HCEC 1CT (cell line): ENCODE data around the gene MAPK8IP3.

Source experiments
- DNase-seq: peaks from one replicate; pipeline ENCODE4 v3.0.0-alpha.2; 2017

MAPK8IP3 gene

DNA sequence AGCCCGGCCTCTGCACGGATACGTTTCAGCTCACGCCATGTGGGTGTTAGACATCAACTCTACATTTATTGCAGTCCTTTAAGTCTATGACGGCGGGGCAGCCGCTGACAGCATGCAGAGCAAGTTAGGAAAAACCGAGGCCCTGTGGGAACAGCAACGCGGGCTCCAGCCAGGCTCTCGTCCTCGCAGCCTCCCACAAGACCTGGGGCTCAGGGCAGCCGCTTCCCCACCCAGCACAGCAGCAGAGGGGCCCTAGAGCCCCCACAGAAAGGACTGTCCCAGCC, 70.6 kb downstream of the MAPK8IP3 start:
- no peak for DNase-seq

DNA sequence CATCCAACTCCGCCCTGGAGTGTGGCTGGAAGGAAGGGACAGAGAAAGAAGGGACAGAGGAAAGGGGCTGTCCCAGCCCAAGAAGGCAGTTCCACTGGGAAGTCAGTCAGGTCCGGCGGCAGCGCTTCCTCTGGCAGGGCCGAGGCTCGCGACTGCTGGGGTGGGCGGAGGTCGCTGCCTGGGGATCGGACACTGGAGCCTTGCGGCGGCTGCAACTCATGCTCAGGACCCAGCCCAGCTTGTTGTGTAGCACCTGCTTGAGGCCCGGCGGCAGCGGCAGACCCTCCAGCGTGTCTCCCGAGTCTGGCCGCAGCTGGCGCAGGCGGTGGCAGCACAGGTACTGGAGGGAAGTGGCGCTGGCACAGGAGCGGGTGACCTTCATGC, 71.0 kb downstream of the MAPK8IP3 start:
- DNase-seq, result no peak

DNA sequence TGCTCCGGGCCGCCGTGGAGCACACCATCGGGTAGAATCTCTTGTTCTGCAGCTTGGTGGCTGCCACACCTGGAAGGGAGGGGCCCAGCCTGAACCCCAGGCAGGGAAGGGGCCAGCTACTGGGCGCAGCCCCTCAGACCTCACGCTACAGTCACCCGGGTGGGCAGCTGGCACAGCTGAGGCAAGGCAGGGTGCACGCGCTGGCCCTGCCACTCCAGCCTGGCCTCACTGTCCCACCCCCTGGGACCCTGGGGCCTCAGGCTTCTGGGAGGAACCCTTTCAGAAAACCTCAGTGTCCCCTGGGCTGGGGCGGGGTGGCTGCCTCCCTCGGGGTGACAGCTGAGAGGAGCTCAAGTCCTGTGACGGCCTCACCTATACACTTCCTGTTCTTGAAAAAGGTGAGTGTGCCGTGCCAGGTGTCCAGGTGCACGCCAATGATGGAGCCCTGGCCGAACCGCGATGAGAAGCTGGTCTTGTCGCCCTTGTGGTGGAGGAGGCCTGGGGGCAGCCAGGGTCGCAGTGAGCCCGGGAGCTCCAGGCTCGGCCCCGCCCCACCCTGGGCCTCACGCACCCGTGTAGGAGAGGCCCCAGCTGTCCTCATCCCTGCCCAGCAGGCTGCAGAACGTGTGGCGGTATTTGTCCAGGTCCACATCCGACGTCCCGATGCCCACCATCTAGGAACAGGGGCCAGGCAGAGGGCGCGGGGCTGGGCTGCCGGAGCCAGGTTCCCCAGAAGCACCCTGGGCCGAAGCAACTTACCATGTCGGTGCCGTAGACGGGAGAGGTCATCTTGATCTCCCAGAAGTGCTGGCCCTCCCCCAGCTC, 71.6 kb downstream of the MAPK8IP3 start:
- DNase-seq, result no peak

DNA sequence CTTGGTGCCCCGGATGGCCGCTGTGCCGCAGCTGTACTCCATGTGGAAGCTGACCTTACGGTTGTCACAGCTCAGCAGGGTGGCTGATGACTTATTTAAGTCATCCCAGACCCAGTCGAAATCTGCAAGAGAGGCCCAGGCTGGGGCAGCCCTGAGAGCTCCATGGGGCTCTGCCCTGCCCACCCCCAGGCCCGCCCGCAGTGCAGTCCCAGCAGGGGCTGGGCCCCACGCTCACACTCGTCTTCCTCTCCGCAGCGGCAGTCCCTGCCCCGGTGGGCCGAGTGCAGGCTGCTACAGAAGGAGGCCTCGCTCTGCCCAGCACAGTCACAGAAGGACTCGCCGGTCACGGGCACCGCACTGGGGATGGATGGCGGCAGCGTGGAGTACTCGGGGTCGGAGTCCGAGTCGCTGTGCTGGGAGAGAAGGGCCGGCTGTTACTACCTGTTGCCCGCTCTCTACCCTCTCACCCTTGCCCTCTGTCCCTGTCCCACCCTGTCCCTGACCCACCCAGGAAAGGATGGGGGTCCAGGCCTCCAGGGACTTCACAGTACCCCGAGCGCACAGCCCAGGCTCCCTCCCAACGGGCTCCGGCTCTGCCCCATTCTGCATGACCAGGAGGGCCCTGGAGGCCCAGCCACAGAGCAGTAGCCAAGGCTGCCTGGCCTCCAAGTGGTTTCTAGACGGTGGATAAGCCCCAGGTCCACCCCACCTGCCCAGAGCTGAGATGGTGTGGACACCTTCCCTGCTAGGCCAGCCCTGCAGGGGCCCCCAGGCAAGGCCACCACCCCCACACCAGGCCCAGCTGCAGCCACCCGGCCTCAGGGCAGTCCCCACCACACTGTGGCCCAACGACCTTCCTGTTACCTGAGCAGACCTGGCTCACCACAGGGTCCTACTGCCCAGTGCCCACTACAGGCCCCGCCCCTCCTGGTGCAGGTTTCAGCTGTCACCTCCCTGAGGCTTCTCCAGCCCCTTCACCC, 72.5 kb downstream of the MAPK8IP3 start:
- no peak for DNase-seq

DNA sequence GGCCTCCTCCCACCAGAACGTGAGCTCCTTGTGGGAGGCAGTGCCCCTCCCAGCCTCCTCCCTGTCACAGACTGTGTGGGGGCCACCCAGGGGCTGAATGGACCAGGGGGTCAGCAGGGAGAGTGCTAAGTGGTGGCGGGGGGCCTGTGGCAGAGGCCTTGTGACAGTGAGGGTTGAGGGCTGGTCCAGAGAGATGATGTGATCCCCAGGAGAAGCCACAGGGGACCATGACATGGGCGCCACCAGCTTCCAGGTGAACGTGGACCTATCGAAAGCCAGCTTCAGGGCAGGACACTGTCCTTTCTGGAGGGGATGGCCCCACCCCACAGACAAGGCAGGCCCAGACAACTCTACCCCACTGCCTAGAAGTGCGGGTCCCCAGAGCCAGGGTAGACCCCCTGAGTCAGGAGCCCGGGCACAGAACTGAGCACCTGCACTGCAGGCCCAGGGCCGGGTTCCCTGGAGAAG, 73.3 kb downstream of the MAPK8IP3 start:
- no peak for DNase-seq

DNA sequence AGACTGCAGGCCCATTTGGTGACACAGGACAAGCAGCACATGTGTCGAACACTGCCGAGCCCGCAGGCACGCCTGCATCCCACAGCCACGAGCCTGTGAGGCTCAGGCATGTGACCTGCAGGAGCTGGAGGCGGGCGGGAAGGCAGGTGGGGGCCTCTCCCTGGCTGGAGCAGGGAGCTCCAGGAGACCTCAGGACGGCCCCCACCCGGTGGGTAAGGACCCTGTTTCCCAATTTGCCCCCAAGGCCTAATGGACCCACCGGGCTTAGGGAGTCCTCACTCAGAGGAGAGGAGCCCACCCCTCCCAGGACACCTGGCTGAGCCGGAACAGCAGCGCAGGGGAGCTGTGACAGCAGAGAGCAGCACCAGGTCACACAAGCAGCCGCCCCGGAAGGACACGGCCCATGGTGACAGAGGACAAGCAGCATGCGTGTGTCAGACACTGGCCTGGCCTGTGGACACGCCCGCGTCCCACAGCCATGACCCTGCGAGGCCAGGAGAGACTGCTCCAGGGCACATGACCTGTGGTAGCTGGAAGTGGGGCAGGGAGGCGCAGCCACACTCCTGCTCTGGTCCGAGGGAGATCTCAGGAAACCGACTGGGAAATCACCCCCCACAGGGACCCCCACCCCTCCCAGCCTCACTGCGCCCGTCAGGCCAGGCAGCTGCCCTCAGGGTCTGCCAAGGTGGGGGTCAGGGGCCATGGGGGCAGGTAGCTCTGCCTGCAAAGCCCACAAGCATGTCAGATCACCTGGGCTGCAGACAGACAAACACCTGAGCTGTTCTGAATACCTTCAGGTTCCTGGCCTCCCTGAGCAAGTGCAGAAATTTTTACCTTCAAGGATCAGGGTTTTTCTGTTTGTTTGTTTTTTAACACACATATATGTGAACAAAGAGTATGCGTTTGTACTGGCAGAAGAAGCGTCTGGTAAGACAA, 74.0 kb downstream of the MAPK8IP3 start:
- DNase-seq, result no peak

DNA sequence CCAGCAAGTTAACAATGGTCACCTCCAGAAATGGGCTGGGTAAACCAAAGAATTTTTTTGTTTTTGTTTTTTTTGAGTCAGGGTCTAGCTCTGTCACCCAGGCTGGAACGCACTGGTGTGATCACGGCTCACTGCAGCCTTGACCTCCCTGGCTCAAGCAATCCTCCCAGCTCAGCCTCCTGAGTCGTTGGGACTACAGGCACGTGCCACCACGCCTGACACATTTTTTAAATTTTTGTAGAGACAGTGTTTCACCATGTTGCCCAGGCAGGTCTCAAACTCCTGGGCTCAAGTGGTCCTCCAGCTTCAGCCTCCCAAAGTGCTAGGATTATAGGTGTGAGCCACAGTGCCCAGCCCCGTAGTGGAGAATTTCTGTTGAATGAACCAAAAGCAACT, 74.7 kb downstream of the MAPK8IP3 start:
- no peak for DNase-seq

DNA sequence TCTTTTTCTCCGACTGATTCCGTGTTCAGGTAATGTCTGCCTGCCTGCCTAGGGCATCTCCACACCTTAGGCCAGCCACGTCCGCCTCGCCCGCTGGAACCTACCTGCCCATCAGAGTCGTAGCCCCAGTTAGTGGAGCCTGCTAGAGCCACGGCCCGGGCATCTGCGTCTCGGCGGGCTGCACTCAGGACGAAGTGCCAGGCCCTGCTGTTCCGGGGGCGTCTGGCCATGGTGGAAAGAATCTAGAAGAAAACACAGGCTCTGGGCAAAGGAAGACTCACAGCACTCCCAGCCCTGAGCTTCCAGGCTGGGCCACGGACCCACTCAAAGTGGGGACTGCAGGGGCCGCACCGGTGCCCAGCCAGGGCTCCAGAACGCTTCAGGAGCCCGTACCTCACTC, 75.3 kb downstream of the MAPK8IP3 start:
- DNase-seq, result no peak

- peak; percentile 23 for DNase-seq
Measured at GRCh38 chr16:1781758-1782407, 75.9 kb downstream of the MAPK8IP3 start.

DNA sequence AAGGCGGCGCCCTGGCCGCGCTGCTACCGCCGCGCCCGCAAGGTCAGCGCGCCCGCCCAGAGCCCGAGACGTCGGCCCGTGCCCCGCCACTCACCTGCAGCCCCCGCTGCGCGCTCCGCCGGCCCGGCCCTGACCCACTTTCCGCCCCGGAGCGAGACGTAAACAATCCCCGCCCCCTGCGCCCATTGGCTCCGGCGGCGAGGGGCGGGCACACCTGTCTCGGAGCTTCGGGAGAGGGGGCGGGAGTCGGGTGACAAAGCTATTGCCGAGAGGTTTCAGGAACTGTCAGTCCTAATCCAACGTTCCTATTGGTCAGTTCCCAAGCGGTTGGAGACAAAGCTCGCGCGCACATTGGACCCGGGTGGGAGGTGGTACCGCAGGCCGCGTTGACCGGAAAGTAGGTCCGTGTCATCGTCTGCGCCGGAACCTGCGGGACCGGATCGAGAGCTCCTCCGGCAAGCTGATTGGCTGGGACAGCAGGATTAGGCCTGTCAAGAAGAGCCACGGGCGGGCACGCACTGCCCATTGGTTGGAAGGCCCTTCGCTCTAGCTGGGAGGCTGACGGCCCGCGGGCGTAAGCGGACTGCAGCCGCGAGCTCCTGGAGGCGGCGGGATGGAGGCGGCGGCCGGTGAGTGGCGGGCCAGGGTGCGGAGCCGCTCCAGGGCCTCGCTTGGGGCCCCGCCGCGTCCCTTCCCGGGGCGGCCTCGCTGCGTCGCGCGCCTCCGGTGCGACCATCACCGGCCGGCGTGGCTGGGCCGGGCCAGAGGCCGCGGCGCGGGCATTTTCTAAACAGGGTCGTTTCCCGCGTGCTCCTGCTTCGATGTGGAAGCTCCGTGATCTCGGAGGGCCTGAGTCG, 76.6 kb downstream of the MAPK8IP3 start, which contains the start of the genes NUBP2 and SPSB3:
TSS of gene NUBP2 (plus strand) at position 553 of the 857 bp plus-strand sequence. CDS start at position 614, 61 bp downstream.
TSS of gene SPSB3 (minus strand) at position 164 of the 857 bp plus-strand sequence. CDS start 1,088 bp downstream, outside the sequence.
- DNase-seq, result peak; percentile 100

DNA sequence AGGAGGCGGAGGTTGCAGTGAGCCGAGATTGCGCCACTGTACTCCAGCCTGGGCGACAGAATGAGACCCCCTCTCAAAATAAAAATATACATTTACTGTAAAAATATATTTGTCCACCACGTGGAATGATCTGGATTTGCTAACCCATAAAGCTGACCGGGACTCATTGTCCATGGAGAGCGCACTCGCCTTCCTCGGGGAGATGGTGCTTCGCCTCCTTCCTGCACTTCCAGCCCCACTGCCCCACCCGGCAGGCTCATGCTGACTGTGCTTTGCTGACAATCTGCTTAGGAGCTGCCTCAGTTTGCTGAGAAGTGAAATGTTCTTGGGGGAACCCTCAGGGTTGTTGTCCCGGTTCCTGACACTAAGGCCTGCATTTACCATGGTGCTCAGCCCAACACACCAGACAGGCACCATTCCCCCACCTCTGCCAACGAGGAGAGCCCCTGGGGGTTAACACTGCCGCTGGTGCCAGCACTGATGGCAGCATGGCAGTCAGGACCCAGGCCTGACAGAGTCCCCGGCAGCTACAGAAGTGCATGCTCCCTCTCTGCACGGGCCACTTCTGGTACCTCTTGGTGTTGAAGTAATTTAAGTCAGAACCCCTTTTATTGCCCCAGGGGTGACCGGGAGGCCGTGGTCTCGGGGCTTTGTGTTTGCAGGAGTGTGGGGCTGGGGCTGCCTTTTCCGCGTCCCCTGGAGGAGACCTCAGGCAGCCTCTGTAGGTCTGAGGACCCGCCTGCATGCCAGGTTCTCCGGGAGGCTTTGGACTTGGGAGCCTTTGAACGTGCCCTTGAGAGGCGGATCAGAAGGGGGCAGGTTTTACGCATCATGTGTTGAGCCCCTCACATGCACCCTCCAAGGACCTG, 79.2 kb downstream of the MAPK8IP3 start:
- DNase-seq, result no peak

DNA sequence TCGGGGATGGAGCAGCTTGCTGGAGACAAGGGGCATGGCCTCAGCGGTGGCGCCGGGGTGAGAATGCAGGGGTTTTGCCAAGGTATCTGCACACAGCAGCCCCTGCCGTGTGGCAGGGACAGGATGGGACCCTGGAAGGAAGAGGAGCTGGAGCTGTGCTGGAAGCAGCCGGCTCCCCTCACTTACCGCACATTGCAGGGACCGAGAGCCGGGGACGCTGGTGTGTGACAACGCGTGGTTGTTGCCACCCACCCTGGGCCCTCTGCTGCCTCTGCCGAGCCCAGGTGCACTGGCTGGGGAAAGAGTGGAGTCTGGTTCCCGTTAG, 79.8 kb downstream of the MAPK8IP3 start:
- DNase-seq, result no peak

GRCh38 chr16:1786242-1787055, 80.5 kb downstream of the MAPK8IP3 start:
- DNase-seq, result no peak

- DNase-seq, result no peak
Measured at GRCh38 chr16:1787056-1787321, 81.0 kb downstream of the MAPK8IP3 start.

DNA sequence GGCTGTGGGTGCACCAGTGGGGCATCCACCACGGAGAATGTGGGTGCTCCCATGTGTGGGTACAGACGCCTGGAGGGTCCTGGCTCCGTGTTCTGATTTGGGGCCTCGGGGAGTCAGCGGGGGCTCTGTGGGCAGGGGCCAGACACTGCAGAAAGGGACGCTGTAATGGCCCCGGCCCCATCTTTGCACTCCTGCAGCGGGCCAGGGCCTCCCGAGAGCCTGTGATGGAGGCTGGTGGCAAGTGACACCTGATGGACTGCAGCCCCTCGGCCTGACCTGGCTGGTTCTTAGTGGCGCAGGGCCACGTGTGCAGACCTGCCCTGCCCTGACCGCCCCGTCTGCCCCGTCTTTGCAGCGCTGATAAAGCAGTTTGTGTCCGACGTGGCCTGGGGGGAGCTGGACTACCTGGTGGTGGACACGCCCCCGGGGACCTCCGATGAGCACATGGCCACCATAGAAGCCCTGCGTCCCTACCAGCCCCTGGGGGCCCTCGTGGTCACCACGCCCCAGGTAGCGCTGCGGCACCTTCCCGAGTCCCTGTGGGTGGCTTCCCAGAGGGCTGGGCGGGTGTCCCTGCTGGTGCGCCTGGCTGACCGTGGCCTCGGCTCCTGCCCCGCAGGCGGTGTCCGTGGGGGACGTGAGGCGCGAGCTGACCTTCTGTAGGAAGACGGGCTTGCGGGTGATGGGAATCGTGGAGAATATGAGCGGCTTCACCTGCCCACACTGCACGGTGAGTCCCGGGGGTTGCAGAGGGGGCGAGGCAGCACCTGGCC, 81.5 kb downstream of the MAPK8IP3 start:
- no peak for DNase-seq

- DNase-seq, result no peak
Measured at GRCh38 chr16:1788095-1788707, 82.2 kb downstream of the MAPK8IP3 start.

DNA sequence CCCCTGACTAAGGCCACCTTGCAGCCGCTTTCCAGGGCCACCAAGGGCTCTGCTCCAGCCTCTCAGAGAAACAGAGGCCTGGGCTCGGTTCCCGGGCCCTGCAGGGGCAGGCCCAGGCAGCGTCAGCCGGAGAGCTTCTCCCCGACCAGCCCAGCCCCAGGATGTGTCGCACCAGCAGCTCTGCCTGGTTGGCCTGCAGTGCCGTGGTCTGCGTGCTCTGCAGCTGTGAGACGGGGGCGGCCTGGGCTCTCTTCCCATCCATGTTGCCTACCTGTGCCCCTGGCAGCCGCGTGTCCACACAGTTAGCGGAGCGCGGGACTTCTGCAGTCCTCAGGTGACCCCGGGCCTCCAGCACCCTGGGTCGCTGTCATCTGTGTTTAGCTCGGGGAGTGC, 82.7 kb downstream of the MAPK8IP3 start:
- DNase-seq, result no peak

GRCh38 chr16:1789643-1790045, 83.6 kb downstream of the MAPK8IP3 start:
- no peak for DNase-seq
